ENCODE results near the gene VPS39. TPM values are rescaled to one million over a fixed set of nuclear protein-coding genes. Genes with fewer than 3 reads are reported as not detected.

The VPS39 gene
- total and polyA plus RNA-seq, 2 of the 13 experiments (the other 11 are each of a cell fraction or from before 2014, with no cell fraction given), result 22.9 to 32.0 TPM

- ChIA-PET CTCF (ENCODE audit: low intra/inter-chr PET ratio, low total read pairs) (no interaction called here), POLR2A (interaction anchor here (1.6 kb wide), 1 partner anchor 74 kb away, joined by 3 read pairs; the partner anchor contains the start of genes GANC and TMEM87A)
- TF ChIP-seq ZFP82 (CRISPR knock-in tag; IDR thresholded peaks at IDR 0.05; ENCODE audit: borderline replicate concordance) (no peak), HHEX (CRISPR knock-in tag; IDR thresholded peaks at IDR 0.05) (no peak), ZNF792 (CRISPR knock-in tag; IDR thresholded peaks at IDR 0.05) (no peak), AHDC1 (CRISPR knock-in tag; IDR thresholded peaks at IDR 0.05; ENCODE audit: borderline replicate concordance) (no peak), ZNF10 (CRISPR knock-in tag; IDR thresholded peaks at IDR 0.05; ENCODE audit: borderline replicate concordance, low read depth) (no peak), ZNF878 (CRISPR knock-in tag; IDR thresholded peaks at IDR 0.05) (no peak), ZNF776 (CRISPR knock-in tag; IDR thresholded peaks at IDR 0.05) (no peak), BRCA1 (CRISPR knock-in tag; IDR thresholded peaks at IDR 0.05) (no peak), KLF11 (CRISPR knock-in tag; IDR thresholded peaks at IDR 0.05) (no peak), ZNF772 (CRISPR knock-in tag; IDR thresholded peaks at IDR 0.05) (no peak), ZFP1 (CRISPR knock-in tag; IDR thresholded peaks at IDR 0.05) (no peak)
- in situ Hi-C loops (cut with HindIII; ENCODE audit: extremely low pct_ligation_motif_present, low pct_unique_long_range_greater_than_20kb), result no loop called here
- no peak for DNase-seq (ENCODE audit: low spot score)
- Histone ChIP-seq H3K36me3 (replicated peaks in 1 of 2; ENCODE audit: control insufficient read depth in 1 of 2, insufficient read depth in 2 of 2, low read length in 2 of 2) (peaks cover 0 to 2% of the 10 kb centered on the region in 2 experiments; a peak in 1 of 5 replicates), H3K4me3 (replicated peaks in 1 of 3; ENCODE audit: insufficient read depth in 1 of 3, low read depth in 2 of 3, low read length in 3 of 3) (no peak overlapping the region), H3K4me2 (ENCODE audit: low read depth, low read length) (no peak overlapping the region), H2AFZ (ENCODE audit: low read length) (no peak overlapping the region), H4K20me1 (ENCODE audit: insufficient read depth, low read length) (no peaks in the 10 kb centered on the region), H3K27me3 (ENCODE audit: control insufficient read depth in 1 of 2, insufficient read depth in 2 of 2, low read length in 2 of 2) (no peaks in the 10 kb centered on the region), H3K9me3 (ENCODE audit: low read length) (no peaks in the 10 kb centered on the region), H3K9ac (ENCODE audit: insufficient read depth, low read depth, low read length) (no peak overlapping the region), H3K4me1 (ENCODE audit: insufficient read depth, low read length) (peaks cover 10% of the 10 kb centered on the region), H3K79me2 (ENCODE audit: insufficient read depth, low read length) (no peaks in the 10 kb centered on the region), H3K27ac (ENCODE audit: extremely low read length, insufficient read depth, low read length) (no peak overlapping the region)
- no TSS peak for BruUV-seq (replicated peaks)
- no peak for ATAC-seq
- WGBS (ENCODE audit: low lambda C conversion rate), result 93% methylated on average over 5 of the region's 5 CpGs
- intact Hi-C loops (cut with micrococcal nuclease; ENCODE audit: unreplicated experiment), result no loop called here
- no peak for FAIRE-seq
Observed at GRCh38 chr15:42199126-42199525, 9.0 kb downstream of the VPS39 start.

Data from HepG2 (cell line).